HL-60 (cell line): ENCODE data around the gene SLC40A1.

Experiments used
- DNase-seq, 2 experiments: peaks; one replicate each; pipeline ENCODE4 v3.0.0-alpha.2; 2010 to 2020; ENCODE audit warnings: low read depth in 1 of 2, low spot score in 1 of 2
- H3K27ac ChIP-seq: fragments of 250-450 bp; sonication (Bioruptor Pico); replicated peaks from 2 replicates; pipeline ENCODE4 v1.5.1; 2020; ENCODE audit warnings: mild to moderate bottlenecking, moderate library complexity
- H3K27me3 ChIP-seq: fragments of 250-450 bp; sonication (Bioruptor Pico); 2 replicates; pipeline ENCODE4 v1.5.1; 2021; ENCODE audit warnings: mild to moderate bottlenecking, moderate library complexity; ENCODE audit not compliant: insufficient read depth, poor library complexity, severe bottlenecking
- H3K4me3 ChIP-seq: replicated peaks from 2 replicates; pipeline ENCODE4 v1.5.1; 2011; ENCODE audit warnings: mild to moderate bottlenecking, control low read depth, low read length; ENCODE audit not compliant: insufficient read depth
- CTCF ChIP-seq: IDR thresholded peaks from one replicate; pipeline ENCODE4 v1.5.1; 2011; ENCODE audit warnings: low read length, control low read depth, inconsistent platforms; ENCODE audit not compliant: insufficient read depth
- GABPA ChIP-seq: IDR thresholded peaks from 2 replicates; pipeline ENCODE4 v1.6.1; 2012; ENCODE audit warnings: low read depth
- POLR2AphosphoS5 ChIP-seq: IDR thresholded peaks from 2 replicates; pipeline ENCODE4 v1.6.1; 2012; ENCODE audit warnings: low read depth
- REST ChIP-seq: IDR thresholded peaks from 2 replicates; pipeline ENCODE4 v1.6.1; 2012; ENCODE audit warnings: low read depth; ENCODE audit not compliant: insufficient replicate concordance
- SPI1 ChIP-seq: IDR thresholded peaks from 2 replicates; pipeline ENCODE4 v1.6.1; 2012; ENCODE audit warnings: low read depth, mild to moderate bottlenecking, borderline replicate concordance

The SLC40A1 gene

GRCh38 chr2:189621781-189622180, 41.2 kb upstream of the SLC40A1 start:
- TF ChIP-seq POLR2AphosphoS5: no peak
- TF ChIP-seq CTCF: no peak
- TF ChIP-seq REST: no peak
- no peak for TF ChIP-seq GABPA
- TF ChIP-seq SPI1: no peak
- DNase-seq: no peak
- Histone ChIP-seq H3K27ac (no peak overlapping the region), H3K27me3 (no peaks in the 10 kb centered on the region), H3K4me3 (no peak overlapping the region)

GRCh38 chr2:189618197-189618596, 37.6 kb upstream of the SLC40A1 start:
- no peak for DNase-seq
- TF ChIP-seq GABPA: no peak
- no peak for TF ChIP-seq REST
- no peak for TF ChIP-seq SPI1
- no peak for TF ChIP-seq POLR2AphosphoS5
- TF ChIP-seq CTCF: no peak
- no peak overlapping the region for H3K4me3 ChIP-seq
- no peak overlapping the region for H3K27ac ChIP-seq
- H3K27me3 ChIP-seq: no peaks in the 10 kb centered on the region

GRCh38 chr2:189614585-189614984, 34.0 kb upstream of the SLC40A1 start:
- TF ChIP-seq GABPA: no peak
- TF ChIP-seq POLR2AphosphoS5: no peak
- no peak for TF ChIP-seq CTCF
- no peak for TF ChIP-seq REST
- no peak for TF ChIP-seq SPI1
- no peak for DNase-seq
- H3K27ac ChIP-seq: no peak overlapping the region
- no peak overlapping the region for H3K4me3 ChIP-seq
- no peaks in the 10 kb centered on the region for H3K27me3 ChIP-seq
